ENCODE data around the gene RRAD. TPM values are rescaled to one million over a fixed set of nuclear protein-coding genes. Genes with fewer than 3 reads are reported as not detected.

RRAD gene
- total and polyA plus RNA-seq, 2 of the 4 experiments (the other 2 are of a cell fraction), result 1.3 to 2.1 TPM

DNA sequence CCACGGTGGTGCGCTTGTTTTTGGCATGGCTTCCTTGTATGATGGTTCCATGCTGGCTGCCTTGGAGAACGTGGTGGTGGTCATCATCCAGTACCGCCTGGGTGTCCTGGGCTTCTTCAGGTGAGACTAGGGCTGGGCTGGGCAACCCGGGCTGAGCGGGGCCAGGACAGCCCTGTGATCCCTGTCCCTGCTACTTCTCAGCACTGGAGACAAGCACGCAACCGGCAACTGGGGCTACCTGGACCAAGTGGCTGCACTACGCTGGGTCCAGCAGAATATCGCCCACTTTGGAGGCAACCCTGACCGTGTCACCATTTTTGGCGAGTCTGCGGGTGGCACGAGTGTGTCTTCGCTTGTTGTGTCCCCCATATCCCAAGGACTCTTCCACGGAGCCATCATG, 14.9 kb upstream of the RRAD start:
- no peak overlapping the region for H3K4me2 ChIP-seq (ENCODE audit: low read depth, low read length)
- H4K91ac ChIP-seq (ENCODE audit: insufficient read depth, low read depth, low read length), result no peak overlapping the region
- H2AK5ac ChIP-seq (ENCODE audit: low read depth, low read length), result no peak overlapping the region
- H2BK5ac ChIP-seq (ENCODE audit: low read depth, low read length, poor library complexity, severe bottlenecking), result no peak overlapping the region
- in situ Hi-C loops (cut with MboI; ENCODE audit: low sequenced_read_pairs) (no loop called here), intact Hi-C loops (cut with micrococcal nuclease) (no loop called here), dilution Hi-C loops (cut with HindIII; ENCODE audit: low sequenced_read_pairs, unreplicated experiment) (no loop called here)
- ATAC-seq (ENCODE audit: low read depth), result no peak
- no peaks in the 10 kb centered on the region for H3K27me3 ChIP-seq (ENCODE audit: control insufficient read depth, insufficient read depth, low read length)
- H3K4me1 ChIP-seq (ENCODE audit: control insufficient read depth, insufficient read depth, low read length), result peaks cover 4% of the 10 kb centered on the region; the same call in 1 of the 2 replicates
- no peak for DNase-seq
- no peak overlapping the region for H3K4me3 ChIP-seq (ENCODE audit: insufficient read depth, low read depth, low read length)
- H3K9me3 ChIP-seq (ENCODE audit: control insufficient read depth, insufficient read depth, low read length), result no peaks in the 10 kb centered on the region
- peaks cover 30% of the 10 kb centered on the region for H4K20me1 ChIP-seq (ENCODE audit: insufficient read depth, low read length)
- H2AFZ ChIP-seq (replicated peaks; ENCODE audit: low read length, poor library complexity), result no peak overlapping the region
- H3K79me1 ChIP-seq (ENCODE audit: low read depth in 1 of 2, low read length in 2 of 2), result peaks cover 12 to 59% of the 10 kb centered on the region in 2 experiments
- no TSS peak for BruUV-seq (replicated peaks)
- no peak overlapping the region for H3K4ac ChIP-seq (ENCODE audit: low read depth, low read length)
- H3K36me3 ChIP-seq (ENCODE audit: control insufficient read depth, insufficient read depth, low read length), result peaks cover 64% of the 10 kb centered on the region
- no peak overlapping the region for H4K5ac ChIP-seq (ENCODE audit: low read depth, low read length)
- WGBS, 2 experiments (ENCODE audit: extremely low coverage in 2 of 2, insufficient read length in 1 of 2), result 100% methylated on average over 4 of the region's 16 CpGs; no CpG with 5 or more reads in 1 of the 2 experiments
- no peak overlapping the region for H4K8ac ChIP-seq (ENCODE audit: low read depth in 2 of 2, low read length in 2 of 2)
- no peak overlapping the region for H3K56ac ChIP-seq (ENCODE audit: extremely low read depth, insufficient read depth, low read length)
- peaks cover 15% of the 10 kb centered on the region for H3K9me1 ChIP-seq (ENCODE audit: insufficient read depth, low read length)
- H2BK15ac ChIP-seq (ENCODE audit: low read depth, low read length), result no peak overlapping the region
- no peak overlapping the region for H3K14ac ChIP-seq (replicated peaks; ENCODE audit: low read depth, low read length)
- H3K9ac ChIP-seq (ENCODE audit: low read depth, low read length), result no peak overlapping the region
- H2AK9ac ChIP-seq (replicated peaks; ENCODE audit: low read depth, low read length, poor library complexity), result no peak overlapping the region
- CTCF ChIA-PET, result no interaction called here
- H3K27ac ChIP-seq (ENCODE audit: insufficient read depth, low read length), result no peak overlapping the region
- H3K23ac ChIP-seq (ENCODE audit: low read depth, low read length), result no peak overlapping the region
- TF ChIP-seq MAZ (IDR thresholded peaks at IDR 0.05; ENCODE audit: borderline replicate concordance, low read depth, low read length) (no peak), MAFK (IDR thresholded peaks at IDR 0.05; ENCODE audit: low read depth, low read length) (no peak), SMC3 (IDR thresholded peaks at IDR 0.05; ENCODE audit: low read depth, low read length) (no peak), CHD1 (IDR thresholded peaks at IDR 0.05; ENCODE audit: low read depth, low read length) (no peak), RAD21 (IDR thresholded peaks at IDR 0.05; ENCODE audit: low read length) (no peak)
- TF ChIP-seq, protein P1, sequence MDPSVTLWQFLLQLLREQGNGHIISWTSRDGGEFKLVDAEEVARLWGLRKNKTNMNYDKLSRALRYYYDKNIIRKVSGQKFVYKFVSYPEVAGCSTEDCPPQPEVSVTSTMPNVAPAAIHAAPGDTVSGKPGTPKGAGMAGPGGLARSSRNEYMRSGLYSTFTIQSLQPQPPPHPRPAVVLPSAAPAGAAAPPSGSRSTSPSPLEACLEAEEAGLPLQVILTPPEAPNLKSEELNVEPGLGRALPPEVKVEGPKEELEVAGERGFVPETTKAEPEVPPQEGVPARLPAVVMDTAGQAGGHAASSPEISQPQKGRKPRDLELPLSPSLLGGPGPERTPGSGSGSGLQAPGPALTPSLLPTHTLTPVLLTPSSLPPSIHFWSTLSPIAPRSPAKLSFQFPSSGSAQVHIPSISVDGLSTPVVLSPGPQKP (IDR thresholded peaks at IDR 0.05; ENCODE audit: borderline replicate concordance, low read depth, low read length), result no peak
- H2BK20ac ChIP-seq (ENCODE audit: low read depth, low read length), result no peak overlapping the region
- no peak overlapping the region for H2BK120ac ChIP-seq (ENCODE audit: low read depth, low read length)
- POLR2A ChIA-PET (ENCODE audit: unreplicated experiment), result no interaction called here
- H3K18ac ChIP-seq (ENCODE audit: low read depth, low read length), result no peak overlapping the region

Data from IMR-90 (cell line).